Mesendoderm (in vitro differentiated cells): Measurements from ENCODE around the gene KIAA0825.
A peak's percentile ranks its signal among the peaks of the same experiment; 100 is the strongest.

Experiments
- DNase-seq: peaks from one replicate; pipeline ENCODE4 v3.0.0; 2013
- H2AK5ac ChIP-seq: 2 replicates; pipeline ENCODE4 v1.6.1; 2013; ENCODE audit warnings: low read length, inconsistent platforms
- H2BK120ac ChIP-seq: 2 replicates; pipeline ENCODE4 v1.6.1; 2013; ENCODE audit warnings: low read depth, mild to moderate bottlenecking, low read length, moderate library complexity, mixed read lengths
- H2BK15ac ChIP-seq: replicated peaks from 2 replicates; pipeline ENCODE4 v1.6.1; 2013; ENCODE audit warnings: low read depth, mild to moderate bottlenecking, moderate library complexity
- H2BK5ac ChIP-seq: 2 replicates; pipeline ENCODE4 v1.6.1; 2013; ENCODE audit warnings: low read length, inconsistent platforms
- H3K18ac ChIP-seq: 2 replicates; pipeline ENCODE4 v1.6.1; 2013; ENCODE audit warnings: mild to moderate bottlenecking, low read length, mixed read lengths
- H3K23ac ChIP-seq: one replicate; pipeline ENCODE4 v1.6.1; 2013; ENCODE audit warnings: low read length
- H3K27ac ChIP-seq: 2 replicates; pipeline ENCODE4 v1.5.1; 2013; ENCODE audit warnings: low read depth, mild to moderate bottlenecking, inconsistent platforms, low read length, moderate library complexity
- H3K27me3 ChIP-seq: 2 replicates; pipeline ENCODE4 v1.6.1; 2013; ENCODE audit warnings: low read length, control low read depth, mild to moderate bottlenecking, inconsistent platforms; ENCODE audit not compliant: insufficient read depth, poor library complexity
- H3K36me3 ChIP-seq: 2 replicates; pipeline ENCODE4 v1.6.1; 2013; ENCODE audit warnings: low read length, inconsistent platforms; ENCODE audit not compliant: control insufficient read depth, insufficient read depth
- H3K4ac ChIP-seq: one replicate; pipeline ENCODE4 v1.6.1; 2013; ENCODE audit warnings: low read depth, mild to moderate bottlenecking, low read length, moderate library complexity
- H3K4me1 ChIP-seq: 2 replicates; pipeline ENCODE4 v1.6.1; 2013; ENCODE audit warnings: low read depth, low read length, inconsistent platforms; ENCODE audit not compliant: control insufficient read depth
- H3K4me2 ChIP-seq: 2 replicates; pipeline ENCODE4 v1.6.1; 2013; ENCODE audit warnings: low read length
- H3K4me3 ChIP-seq: 2 replicates; pipeline ENCODE4 v1.5.1; 2013; ENCODE audit warnings: mild to moderate bottlenecking, low read length
- H3K56ac ChIP-seq: one replicate; pipeline ENCODE4 v1.6.1; 2013; ENCODE audit warnings: low read length
- H3K79me1 ChIP-seq: 2 replicates; pipeline ENCODE4 v1.6.1; 2013; ENCODE audit warnings: low read length, inconsistent platforms
- H3K79me2 ChIP-seq: 2 replicates; pipeline ENCODE4 v1.6.1; 2013; ENCODE audit warnings: mild to moderate bottlenecking, low read length; ENCODE audit not compliant: control insufficient read depth, insufficient read depth
- H3K9ac ChIP-seq: 2 replicates; pipeline ENCODE4 v1.6.1; 2013; ENCODE audit warnings: low read length, inconsistent platforms
- H4K5ac ChIP-seq: one replicate; pipeline ENCODE4 v1.6.1; 2013; ENCODE audit warnings: low read length
- H4K8ac ChIP-seq: one replicate; pipeline ENCODE4 v1.6.1; 2013; ENCODE audit warnings: low read depth, mild to moderate bottlenecking, control low read depth, low read length, moderate library complexity
- WGBS: extraction: QIAGEN DNeasy Blood & Tissue Kit; methylation state at CpG from one replicate; pipeline ENCODE4 v1.1.7; 2013; ENCODE audit warnings: low lambda C conversion rate, missing lambda C conversion rate; ENCODE audit not compliant: insufficient coverage; ENCODE audit errors: extremely low coverage; 5-methylcytosine and 5-hydroxymethylcytosine counted together

KIAA0825 gene

GRCh38 chr5:94329115-94329514 lies 289.3 kb downstream of the KIAA0825 start:
- H3K4me3 ChIP-seq, result no peak overlapping the region
- no peaks in the 10 kb centered on the region for H3K4me1 ChIP-seq
- H3K36me3 ChIP-seq, result no peaks in the 10 kb centered on the region
- no peak overlapping the region for H3K23ac ChIP-seq
- no peaks in the 10 kb centered on the region for H3K79me1 ChIP-seq
- no peak overlapping the region for H3K4ac ChIP-seq
- peak; percentile 39 for DNase-seq
- H4K8ac ChIP-seq, result no peak overlapping the region
- no peak overlapping the region for H3K27ac ChIP-seq
- WGBS, result no CpG with 5 or more reads among the region's 1 CpG
- no peak overlapping the region for H2BK15ac ChIP-seq
- no peak overlapping the region for H4K5ac ChIP-seq
- no peak overlapping the region for H2BK120ac ChIP-seq
- no peak overlapping the region for H3K9ac ChIP-seq
- no peak overlapping the region for H3K18ac ChIP-seq
- no peak overlapping the region for H2AK5ac ChIP-seq
- H3K4me2 ChIP-seq, result no peak overlapping the region
- H3K79me2 ChIP-seq, result peaks cover 2% of the 10 kb centered on the region
- no peaks in the 10 kb centered on the region for H3K27me3 ChIP-seq
- no peak overlapping the region for H2BK5ac ChIP-seq
- no peak overlapping the region for H3K56ac ChIP-seq

- no CpG with 5 or more reads among the region's 5 CpGs for WGBS
- Histone ChIP-seq H3K27ac (no peak overlapping the region), H4K8ac (no peak overlapping the region)
Observed at GRCh38 chr5:94326586-94326985, 291.8 kb downstream of the KIAA0825 start.

GRCh38 chr5:94316916-94317838 lies 301.2 kb downstream of the KIAA0825 start:
- H3K27ac ChIP-seq, result no peak overlapping the region
- H3K4ac ChIP-seq, result peak overlapping the region; percentile 55
- H2AK5ac ChIP-seq, result no peak overlapping the region
- no peak overlapping the region for H2BK120ac ChIP-seq
- no CpG with 5 or more reads among the region's 6 CpGs for WGBS
- H3K79me2 ChIP-seq, result no peaks in the 10 kb centered on the region
- no peak overlapping the region for H2BK15ac ChIP-seq
- H3K4me3 ChIP-seq, result no peak overlapping the region
- H3K79me1 ChIP-seq, result no peaks in the 10 kb centered on the region
- H3K23ac ChIP-seq, result no peak overlapping the region
- no peak overlapping the region for H3K4me2 ChIP-seq
- H3K56ac ChIP-seq, result peak overlapping the region; percentile 28
- peak overlapping the region; percentile 26 for H4K5ac ChIP-seq
- no peak overlapping the region for H3K18ac ChIP-seq
- H3K27me3 ChIP-seq, result no peaks in the 10 kb centered on the region
- H3K9ac ChIP-seq, result no peak overlapping the region
- no peak overlapping the region for H2BK5ac ChIP-seq
- H3K4me1 ChIP-seq, result peaks cover 2% of the 10 kb centered on the region
- no peak overlapping the region for H4K8ac ChIP-seq
- no peaks in the 10 kb centered on the region for H3K36me3 ChIP-seq
- DNase-seq, result no peak

More at GRCh38 chr5:94326586-94326985, 291.8 kb downstream of the KIAA0825 start:
- Histone ChIP-seq H3K36me3 (no peaks in the 10 kb centered on the region), H3K79me2 (peaks cover 2% of the 10 kb centered on the region), H3K4me1 (no peaks in the 10 kb centered on the region), H4K5ac (no peak overlapping the region), H3K9ac (no peak overlapping the region), H2BK15ac (no peak overlapping the region), H2BK120ac (no peak overlapping the region), H3K27me3 (no peaks in the 10 kb centered on the region), H3K23ac (no peak overlapping the region), H3K18ac (no peak overlapping the region), H3K79me1 (no peaks in the 10 kb centered on the region), H3K56ac (no peak overlapping the region), H2AK5ac (no peak overlapping the region), H3K4me3 (no peak overlapping the region), H2BK5ac (no peak overlapping the region), H3K4me2 (no peak overlapping the region), H3K4ac (no peak overlapping the region)
- DNase-seq, result no peak

- no peak overlapping the region for H3K23ac ChIP-seq
- H3K9ac ChIP-seq, result no peak overlapping the region
- no peak overlapping the region for H2BK5ac ChIP-seq
- no peak overlapping the region for H3K56ac ChIP-seq
- peaks cover 2% of the 10 kb centered on the region for H3K4me1 ChIP-seq
- no peak overlapping the region for H3K4ac ChIP-seq
- no peaks in the 10 kb centered on the region for H3K36me3 ChIP-seq
- H3K4me3 ChIP-seq, result no peak overlapping the region
- no peak overlapping the region for H2BK15ac ChIP-seq
- no peaks in the 10 kb centered on the region for H3K79me1 ChIP-seq
- no CpG with 5 or more reads among the region's 7 CpGs for WGBS
- H2AK5ac ChIP-seq, result no peak overlapping the region
- no peak for DNase-seq
- no peaks in the 10 kb centered on the region for H3K79me2 ChIP-seq
- H3K27me3 ChIP-seq, result no peaks in the 10 kb centered on the region
- H3K18ac ChIP-seq, result no peak overlapping the region
- H2BK120ac ChIP-seq, result no peak overlapping the region
- H3K27ac ChIP-seq, result no peak overlapping the region
- no peak overlapping the region for H3K4me2 ChIP-seq
- H4K5ac ChIP-seq, result no peak overlapping the region
- no peak overlapping the region for H4K8ac ChIP-seq
Observed at GRCh38 chr5:94314460-94315131, 303.8 kb downstream of the KIAA0825 start.

- DNase-seq, result no peak
- no peak overlapping the region for H3K23ac ChIP-seq
- H2AK5ac ChIP-seq, result no peak overlapping the region
- no peak overlapping the region for H3K18ac ChIP-seq
- no peak overlapping the region for H3K4me2 ChIP-seq
- no peak overlapping the region for H3K4me3 ChIP-seq
- H4K8ac ChIP-seq, result no peak overlapping the region
- no peak overlapping the region for H3K4ac ChIP-seq
- H3K4me1 ChIP-seq, result peaks cover 2% of the 10 kb centered on the region
- H3K27ac ChIP-seq, result no peak overlapping the region
- H3K79me2 ChIP-seq, result no peaks in the 10 kb centered on the region
- H2BK15ac ChIP-seq, result peak overlapping the region; percentile 21
- H3K79me1 ChIP-seq, result no peaks in the 10 kb centered on the region
- no peak overlapping the region for H4K5ac ChIP-seq
- H3K36me3 ChIP-seq, result no peaks in the 10 kb centered on the region
- no peak overlapping the region for H2BK120ac ChIP-seq
- H2BK5ac ChIP-seq, result no peak overlapping the region
- H3K9ac ChIP-seq, result no peak overlapping the region
- no peaks in the 10 kb centered on the region for H3K27me3 ChIP-seq
- no CpG with 5 or more reads among the region's 3 CpGs for whole genome bisulfite sequencing
- H3K56ac ChIP-seq, result peak overlapping the region; percentile 25
Observed at GRCh38 chr5:94313696-94314095, 304.7 kb downstream of the KIAA0825 start.
